Measurements from ENCODE around the gene LYZ.

DNA sequence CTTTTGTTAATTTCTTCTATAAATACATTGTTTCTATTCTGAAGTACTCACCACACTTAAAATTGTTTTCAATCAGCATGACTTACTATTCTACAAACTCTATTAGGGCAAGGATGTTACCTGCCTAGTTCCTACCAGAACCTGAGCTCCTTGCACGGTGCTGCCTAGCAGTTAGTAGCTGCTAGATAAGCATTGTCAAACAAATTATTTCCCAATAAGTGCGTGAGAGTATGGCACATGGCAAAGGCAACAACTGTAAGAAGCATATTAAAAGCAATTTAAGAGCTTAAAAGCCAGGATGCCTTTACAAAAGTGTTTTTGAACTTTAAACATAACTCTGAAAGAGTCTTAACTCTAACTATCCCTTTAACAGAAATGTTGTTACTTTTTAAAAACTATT lies 8.2 kb upstream of the LYZ start:
- TF ChIP-seq POLR2AphosphoS5 (IDR thresholded peaks at IDR 0.05) (no peak), POLR2A (IDR thresholded peaks at IDR 0.05) (no peak), EP300 (IDR thresholded peaks at IDR 0.05) (no peak)
- TF ChIP-seq, protein P1, sequence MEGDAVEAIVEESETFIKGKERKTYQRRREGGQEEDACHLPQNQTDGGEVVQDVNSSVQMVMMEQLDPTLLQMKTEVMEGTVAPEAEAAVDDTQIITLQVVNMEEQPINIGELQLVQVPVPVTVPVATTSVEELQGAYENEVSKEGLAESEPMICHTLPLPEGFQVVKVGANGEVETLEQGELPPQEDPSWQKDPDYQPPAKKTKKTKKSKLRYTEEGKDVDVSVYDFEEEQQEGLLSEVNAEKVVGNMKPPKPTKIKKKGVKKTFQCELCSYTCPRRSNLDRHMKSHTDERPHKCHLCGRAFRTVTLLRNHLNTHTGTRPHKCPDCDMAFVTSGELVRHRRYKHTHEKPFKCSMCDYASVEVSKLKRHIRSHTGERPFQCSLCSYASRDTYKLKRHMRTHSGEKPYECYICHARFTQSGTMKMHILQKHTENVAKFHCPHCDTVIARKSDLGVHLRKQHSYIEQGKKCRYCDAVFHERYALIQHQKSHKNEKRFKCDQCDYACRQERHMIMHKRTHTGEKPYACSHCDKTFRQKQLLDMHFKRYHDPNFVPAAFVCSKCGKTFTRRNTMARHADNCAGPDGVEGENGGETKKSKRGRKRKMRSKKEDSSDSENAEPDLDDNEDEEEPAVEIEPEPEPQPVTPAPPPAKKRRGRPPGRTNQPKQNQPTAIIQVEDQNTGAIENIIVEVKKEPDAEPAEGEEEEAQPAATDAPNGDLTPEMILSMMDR (IDR thresholded peaks at IDR 0.05), result no peak
